Neural cell (in vitro differentiated cells): Measurements from ENCODE around the gene RFX3. TPM values are rescaled to one million over a fixed set of nuclear protein-coding genes. Genes with fewer than 3 reads are reported as not detected.

Source experiments
- H2AFZ ChIP-seq: fragments of 200-600, 300-800 bp; sonication (generic), shearing (Covaris generic); 2 replicates; pipeline ENCODE4 v1.6.0; 2014; ENCODE audit warnings: low read depth, mild to moderate bottlenecking, antibody characterized with exemption, low read length, moderate library complexity
- H3F3A ChIP-seq: fragments of 200-600 bp; shearing (Covaris generic); 2 replicates; pipeline ENCODE4 v1.6.1; 2016; ENCODE audit warnings: mild to moderate bottlenecking, moderate library complexity, mixed read lengths, antibody characterized with exemption, low read length; ENCODE audit not compliant: insufficient read depth, poor library complexity, severe bottlenecking
- H3K27ac ChIP-seq: fragments of 200-600, 300-800 bp; sonication (generic), shearing (Covaris generic); 2 replicates; pipeline ENCODE4 v1.5.1; 2014; ENCODE audit warnings: mild to moderate bottlenecking, low read length, moderate library complexity
- H3K27me3 ChIP-seq: fragments of 300-800, 200-600 bp; sonication (generic), shearing (Covaris generic); 2 replicates; pipeline ENCODE4 v1.6.0; 2014; ENCODE audit warnings: mild to moderate bottlenecking, low read depth, low read length, moderate library complexity; ENCODE audit not compliant: insufficient read depth
- H3K36me3 ChIP-seq: fragments of 300-800, 200-600 bp; sonication (generic), shearing (Covaris generic); 2 replicates; pipeline ENCODE4 v1.5.1; 2014; ENCODE audit warnings: mild to moderate bottlenecking, antibody characterized with exemption, low read length, moderate library complexity; ENCODE audit not compliant: insufficient read depth
- H3K4me2 ChIP-seq: fragments of 300-800, 200-600 bp; sonication (generic), shearing (Covaris generic); 2 replicates; pipeline ENCODE4 v1.6.0; 2014; ENCODE audit warnings: mild to moderate bottlenecking, low read length
- H3K4me3 ChIP-seq: fragments of 300-800, 200-600 bp; sonication (generic), shearing (Covaris generic); 2 replicates; pipeline ENCODE4 v1.5.1; 2014; ENCODE audit warnings: mild to moderate bottlenecking, low read length, moderate library complexity
- H3K79me2 ChIP-seq: fragments of 200-600 bp; shearing (Covaris generic); replicated peaks from 2 replicates; pipeline ENCODE4 v1.6.0; 2014; ENCODE audit warnings: mild to moderate bottlenecking, low read length, moderate library complexity; ENCODE audit not compliant: insufficient read depth
- H3K9ac ChIP-seq: fragments of 300-800, 200-600 bp; sonication (generic), shearing (Covaris generic); 2 replicates; pipeline ENCODE4 v1.6.1; 2016; ENCODE audit warnings: mild to moderate bottlenecking, low read length, mixed read lengths
- H3K9me2 ChIP-seq: fragments of 200-600 bp; shearing (Covaris generic); 2 replicates; pipeline ENCODE4 v1.6.1; 2016; ENCODE audit warnings: mild to moderate bottlenecking, low read length, mixed read lengths; ENCODE audit not compliant: insufficient read depth
- H3K9me3 ChIP-seq: fragments of 200-600, 300-800 bp; sonication (generic), shearing (Covaris generic); 2 replicates; pipeline ENCODE4 v1.6.1; 2016; ENCODE audit warnings: mild to moderate bottlenecking, mixed run types, low read length, moderate library complexity, mixed read lengths
- H4K20me1 ChIP-seq: fragments of 200-600 bp; shearing (Covaris generic); 2 replicates; pipeline ENCODE4 v1.6.1; 2016; ENCODE audit warnings: mild to moderate bottlenecking, mixed run types; ENCODE audit not compliant: insufficient read depth
- EP300 ChIP-seq: fragments of 450-650 bp; conservative IDR thresholded peaks from 2 replicates; pipeline ENCODE4 v1.6.1; 2014; ENCODE audit warnings: antibody characterized with exemption, mild to moderate bottlenecking, moderate library complexity; ENCODE audit not compliant: poor library complexity, severe bottlenecking
- EZH2 ChIP-seq: fragments of 200-600, 300-800 bp; shearing (Covaris generic), sonication (generic); IDR thresholded peaks from 2 replicates; pipeline ENCODE4 v1.6.1; 2014; ENCODE audit warnings: antibody characterized with exemption, low read length, borderline replicate concordance, mild to moderate bottlenecking; ENCODE audit not compliant: insufficient read depth, poor library complexity, severe bottlenecking
- MXI1 ChIP-seq: fragments of 450-650 bp; conservative IDR thresholded peaks from 2 replicates; pipeline ENCODE4 v1.6.1; 2014; ENCODE audit warnings: antibody characterized with exemption, mild to moderate bottlenecking; ENCODE audit not compliant: poor library complexity, severe bottlenecking
- POLR2AphosphoS5 ChIP-seq: IDR thresholded peaks from 2 replicates; pipeline ENCODE4 v1.6.1; 2012
- RAD21 ChIP-seq: fragments of 450-650 bp; conservative IDR thresholded peaks from 2 replicates; pipeline ENCODE4 v1.6.1; 2014; ENCODE audit warnings: antibody characterized with exemption, mild to moderate bottlenecking, moderate library complexity
- REST ChIP-seq: IDR thresholded peaks from 2 replicates; pipeline ENCODE4 v1.6.1; 2012; ENCODE audit warnings: borderline replicate concordance
- SMC3 ChIP-seq: fragments of 450-650 bp; conservative IDR thresholded peaks from 2 replicates; pipeline ENCODE4 v1.6.1; 2014; ENCODE audit warnings: antibody characterized with exemption, mild to moderate bottlenecking, moderate library complexity; ENCODE audit not compliant: poor library complexity
- TAF1 ChIP-seq: IDR thresholded peaks from 2 replicates; pipeline ENCODE4 v1.6.1; 2012; ENCODE audit warnings: low read depth
- polyA plus RNA-seq: library from polyadenylated mRNA; depleted of rRNA; stranded (reverse); fragments of >200 nt; gene quantifications from 2 replicates; pipeline ENCODE4 v1.2.3, GENCODE V29; 2014
- TF ChIP-seq, protein P1 (sequence below): fragments of 450-650 bp; IDR thresholded peaks from 2 replicates; pipeline ENCODE4 v1.5.1; 2014; ENCODE audit warnings: antibody characterized with exemption, mild to moderate bottlenecking, moderate library complexity; ENCODE audit not compliant: poor library complexity, severe bottlenecking

RFX3 gene
- polyA plus RNA-seq, 1 donor from 2014 or later: 27.6 TPM

DNA sequence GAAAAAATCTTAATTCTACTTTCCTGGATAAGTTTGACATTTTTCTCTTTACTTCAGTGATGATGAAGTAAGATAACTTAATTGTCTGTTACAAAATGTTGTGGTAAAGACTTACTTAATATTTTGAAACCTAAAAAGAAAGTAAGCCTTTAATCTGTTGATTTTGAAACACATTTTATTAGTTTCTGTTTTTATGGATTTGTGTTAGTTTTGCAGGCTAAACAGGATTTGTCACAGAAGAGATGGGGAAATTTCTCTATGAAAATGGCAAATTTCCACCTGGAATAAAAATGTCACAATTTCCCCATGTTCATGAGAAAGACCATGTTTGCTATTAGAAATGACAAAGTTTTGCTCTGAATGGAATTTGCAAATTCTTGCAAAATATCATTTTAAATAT, 237.1 kb downstream of the RFX3 start:
- Histone ChIP-seq H3K79me2 (no peaks in the 10 kb centered on the region), H3K36me3 (peaks cover 7% of the 10 kb centered on the region), H3K9me3 (no peaks in the 10 kb centered on the region), H3F3A (no peaks in the 10 kb centered on the region), H3K4me3 (no peak overlapping the region), H4K20me1 (no peaks in the 10 kb centered on the region), H3K9ac (no peak overlapping the region), H2AFZ (no peak overlapping the region), H3K4me2 (no peak overlapping the region), H3K27ac (no peak overlapping the region), H3K27me3 (no peaks in the 10 kb centered on the region), H3K9me2 (no peaks in the 10 kb centered on the region)
- TF ChIP-seq POLR2AphosphoS5 (no peak), SMC3 (no peak), MXI1 (no peak), EZH2 (no peak), EP300 (no peak), RAD21 (no peak), REST (no peak), TAF1 (no peak)
- TF ChIP-seq, protein P1, sequence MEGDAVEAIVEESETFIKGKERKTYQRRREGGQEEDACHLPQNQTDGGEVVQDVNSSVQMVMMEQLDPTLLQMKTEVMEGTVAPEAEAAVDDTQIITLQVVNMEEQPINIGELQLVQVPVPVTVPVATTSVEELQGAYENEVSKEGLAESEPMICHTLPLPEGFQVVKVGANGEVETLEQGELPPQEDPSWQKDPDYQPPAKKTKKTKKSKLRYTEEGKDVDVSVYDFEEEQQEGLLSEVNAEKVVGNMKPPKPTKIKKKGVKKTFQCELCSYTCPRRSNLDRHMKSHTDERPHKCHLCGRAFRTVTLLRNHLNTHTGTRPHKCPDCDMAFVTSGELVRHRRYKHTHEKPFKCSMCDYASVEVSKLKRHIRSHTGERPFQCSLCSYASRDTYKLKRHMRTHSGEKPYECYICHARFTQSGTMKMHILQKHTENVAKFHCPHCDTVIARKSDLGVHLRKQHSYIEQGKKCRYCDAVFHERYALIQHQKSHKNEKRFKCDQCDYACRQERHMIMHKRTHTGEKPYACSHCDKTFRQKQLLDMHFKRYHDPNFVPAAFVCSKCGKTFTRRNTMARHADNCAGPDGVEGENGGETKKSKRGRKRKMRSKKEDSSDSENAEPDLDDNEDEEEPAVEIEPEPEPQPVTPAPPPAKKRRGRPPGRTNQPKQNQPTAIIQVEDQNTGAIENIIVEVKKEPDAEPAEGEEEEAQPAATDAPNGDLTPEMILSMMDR: no peak

DNA sequence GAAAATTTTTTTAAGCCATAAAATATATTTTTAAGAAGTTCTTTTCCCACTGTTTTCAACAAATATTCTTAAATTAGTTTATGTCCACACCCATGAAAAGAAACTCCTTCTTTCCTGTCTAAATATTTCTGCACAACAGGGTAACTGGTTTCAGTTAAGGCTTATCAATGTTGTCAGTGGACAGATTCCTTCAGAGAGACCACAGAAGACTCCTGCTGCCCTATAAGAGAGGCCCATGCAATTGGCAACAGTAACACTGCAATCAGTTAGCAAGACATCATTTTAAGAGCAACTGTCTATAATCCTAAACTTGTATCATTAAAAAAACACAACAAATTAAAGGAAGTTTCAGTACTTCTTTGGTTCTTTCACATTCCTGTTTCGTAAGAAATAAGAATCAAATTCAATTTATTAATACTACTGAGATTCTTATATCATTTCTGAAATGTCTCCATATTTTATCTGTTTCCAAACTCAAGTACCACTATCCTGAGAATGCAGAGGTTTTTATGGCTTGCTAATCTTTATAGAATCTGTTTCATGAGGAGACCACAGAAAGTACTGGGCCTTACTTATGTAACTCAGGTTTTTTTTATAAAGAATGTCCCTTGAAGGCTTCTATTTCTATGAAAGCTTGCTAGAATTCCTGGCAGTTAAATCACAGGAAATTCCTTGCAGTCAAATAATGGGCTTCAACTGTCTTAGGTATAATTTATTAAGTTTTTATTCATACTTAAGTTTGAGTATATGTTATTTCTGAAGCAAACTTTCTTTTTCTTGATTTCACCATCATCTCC, 240.2 kb downstream of the RFX3 start:
- no peak overlapping the region for H3K4me2 ChIP-seq

More for the DNA sequence above, 240.2 kb downstream of the RFX3 start:
- no peak overlapping the region for H2AFZ ChIP-seq
- H3K79me2 ChIP-seq: no peaks in the 10 kb centered on the region
- H3K27me3 ChIP-seq: no peaks in the 10 kb centered on the region
- H4K20me1 ChIP-seq: no peaks in the 10 kb centered on the region
- no peak overlapping the region for H3K4me3 ChIP-seq
- H3K9me2 ChIP-seq: no peaks in the 10 kb centered on the region
- no peak overlapping the region for H3K9ac ChIP-seq
- H3K27ac ChIP-seq: no peak overlapping the region
- no peaks in the 10 kb centered on the region for H3K36me3 ChIP-seq
- H3K9me3 ChIP-seq: no peaks in the 10 kb centered on the region
- no peaks in the 10 kb centered on the region for H3F3A ChIP-seq
- TF ChIP-seq, protein P1: no peak
